ENCODE results near the gene CISH. TPM values are rescaled to one million over a fixed set of nuclear protein-coding genes. Genes with fewer than 3 reads are reported as not detected.

The CISH gene
- total and polyA plus RNA-seq, 9 of the 15 experiments (the other 6 are each of a cell fraction or from before 2014, with no cell fraction given), result 1.7 to 47.7 (median 18.3) TPM

- TF ChIP-seq ZBTB11 (CRISPR knock-in tag; IDR thresholded peaks at IDR 0.05) (peak in 1 of 3 experiments; percentile 26; a peak in 1 of 6 replicates), MXI1 (IDR thresholded peaks at IDR 0.05; ENCODE audit: low read depth, low read length) (no peak), ATF4 (CRISPR knock-in tag; IDR thresholded peaks at IDR 0.05) (peak; percentile 31; the same call in 1 of the 2 replicates), RAD21 (CRISPR knock-in tag; conservative IDR thresholded peaks at IDR 0.05 in 1 of 2, IDR thresholded peaks at IDR 0.05 in 1 of 2) (peak in 1 of 2 experiments; percentile 9; a peak in 1 of 4 replicates), HSF4 (CRISPR knock-in tag; IDR thresholded peaks at IDR 0.05; ENCODE audit: borderline replicate concordance) (no peak), SPI1 (IDR thresholded peaks at IDR 0.05; ENCODE audit: borderline replicate concordance, low read depth, low read length) (0 out of 2 replicates have a peak, but pooled peaks have one; percentile 19), HCFC1 (IDR thresholded peaks at IDR 0.05; ENCODE audit: low read depth, low read length) (no peak), SMARCE1 (IDR thresholded peaks at IDR 0.05) (no peak), NEUROD1 (IDR thresholded peaks at IDR 0.05; ENCODE audit: borderline replicate concordance, low read depth, low read length, partially characterized antibody) (peak; percentile 32), NR0B1 (IDR thresholded peaks at IDR 0.05; ENCODE audit: partially characterized antibody) (no peak), ZNF140 (CRISPR knock-in tag; IDR thresholded peaks at IDR 0.05) (no peak), SREBF1 (IDR thresholded peaks at IDR 0.05; ENCODE audit: borderline replicate concordance, low read depth, low read length) (no peak), CHCHD3 (CRISPR knock-in tag; IDR thresholded peaks at IDR 0.05) (no peak), ATF7 (IDR thresholded peaks at IDR 0.05) (peak; percentile 48; the same call in 1 of the 2 replicates)
- TF ChIP-seq, protein P1, sequence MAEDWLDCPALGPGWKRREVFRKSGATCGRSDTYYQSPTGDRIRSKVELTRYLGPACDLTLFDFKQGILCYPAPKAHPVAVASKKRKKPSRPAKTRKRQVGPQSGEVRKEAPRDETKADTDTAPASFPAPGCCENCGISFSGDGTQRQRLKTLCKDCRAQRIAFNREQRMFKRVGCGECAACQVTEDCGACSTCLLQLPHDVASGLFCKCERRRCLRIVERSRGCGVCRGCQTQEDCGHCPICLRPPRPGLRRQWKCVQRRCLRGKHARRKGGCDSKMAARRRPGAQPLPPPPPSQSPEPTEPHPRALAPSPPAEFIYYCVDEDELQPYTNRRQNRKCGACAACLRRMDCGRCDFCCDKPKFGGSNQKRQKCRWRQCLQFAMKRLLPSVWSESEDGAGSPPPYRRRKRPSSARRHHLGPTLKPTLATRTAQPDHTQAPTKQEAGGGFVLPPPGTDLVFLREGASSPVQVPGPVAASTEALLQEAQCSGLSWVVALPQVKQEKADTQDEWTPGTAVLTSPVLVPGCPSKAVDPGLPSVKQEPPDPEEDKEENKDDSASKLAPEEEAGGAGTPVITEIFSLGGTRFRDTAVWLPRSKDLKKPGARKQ (CRISPR knock-in tag; IDR thresholded peaks at IDR 0.05), result no peak
- TF ChIP-seq, protein P2, sequence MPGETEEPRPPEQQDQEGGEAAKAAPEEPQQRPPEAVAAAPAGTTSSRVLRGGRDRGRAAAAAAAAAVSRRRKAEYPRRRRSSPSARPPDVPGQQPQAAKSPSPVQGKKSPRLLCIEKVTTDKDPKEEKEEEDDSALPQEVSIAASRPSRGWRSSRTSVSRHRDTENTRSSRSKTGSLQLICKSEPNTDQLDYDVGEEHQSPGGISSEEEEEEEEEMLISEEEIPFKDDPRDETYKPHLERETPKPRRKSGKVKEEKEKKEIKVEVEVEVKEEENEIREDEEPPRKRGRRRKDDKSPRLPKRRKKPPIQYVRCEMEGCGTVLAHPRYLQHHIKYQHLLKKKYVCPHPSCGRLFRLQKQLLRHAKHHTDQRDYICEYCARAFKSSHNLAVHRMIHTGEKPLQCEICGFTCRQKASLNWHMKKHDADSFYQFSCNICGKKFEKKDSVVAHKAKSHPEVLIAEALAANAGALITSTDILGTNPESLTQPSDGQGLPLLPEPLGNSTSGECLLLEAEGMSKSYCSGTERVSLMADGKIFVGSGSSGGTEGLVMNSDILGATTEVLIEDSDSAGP (CRISPR knock-in tag; IDR thresholded peaks at IDR 0.05), result no peak
Observed at GRCh38 chr3:50600841-50601591, 10.6 kb downstream of the CISH start (continued).

All from K562 (cell line).